Brain pericyte (primary cell): ENCODE results near the gene DPY19L2.
"Not testable (repeated sequence)": the region's sequence is repeated elsewhere in the genome, so short reads cannot be mapped to it uniquely, and the experiment has no call there.

Source experiments
- DNase-seq: peaks from one replicate; pipeline ENCODE4 v3.0.0-alpha.2; 2012; ENCODE audit warnings: low read depth, low spot score

Gene DPY19L2

DNA sequence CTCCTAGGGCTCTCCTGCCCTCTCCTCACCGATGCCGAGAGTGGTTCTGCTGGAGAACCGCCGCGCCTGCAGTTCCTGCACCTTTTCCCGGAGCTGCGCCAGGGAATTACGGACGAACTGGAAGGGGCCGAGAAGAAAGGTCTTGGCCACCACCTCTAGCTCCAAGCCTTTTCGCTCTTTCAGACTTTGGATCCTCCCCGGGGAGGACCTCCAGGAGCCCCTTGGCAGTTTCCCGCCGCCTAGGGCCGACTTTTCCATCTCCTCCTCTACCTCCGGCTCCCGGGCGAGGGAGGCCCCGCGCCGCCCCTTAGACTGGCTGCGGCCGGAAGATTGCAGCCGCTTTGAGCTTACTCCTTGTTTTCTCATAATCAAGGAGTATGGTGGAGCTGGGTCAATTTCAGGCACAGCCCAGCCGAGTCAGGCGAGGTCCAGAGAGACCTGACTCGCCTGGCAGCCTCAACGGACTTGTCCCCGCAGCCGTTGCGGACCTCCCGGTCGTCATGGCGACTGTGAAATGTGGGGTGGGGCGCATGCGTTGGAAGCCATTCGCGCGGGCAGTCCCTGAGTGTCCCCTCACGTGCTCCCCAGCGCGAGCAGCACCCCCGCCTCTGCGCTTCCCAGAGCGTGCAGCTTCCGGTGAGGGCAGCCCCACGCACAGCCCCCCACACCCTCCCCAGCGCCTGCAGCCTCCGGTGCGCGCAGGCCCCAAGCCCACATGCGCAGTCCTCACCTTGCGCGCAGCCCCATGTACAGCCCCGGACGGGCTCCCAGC is at the start of gene DPY19L2:
Gene DPY19L2, minus strand, starts transcription at position 466 of the 772 bp plus-strand sequence. Its CDS starts 100 bp downstream, at position 366.
- DNase-seq, result peak; percentile 31

DNA sequence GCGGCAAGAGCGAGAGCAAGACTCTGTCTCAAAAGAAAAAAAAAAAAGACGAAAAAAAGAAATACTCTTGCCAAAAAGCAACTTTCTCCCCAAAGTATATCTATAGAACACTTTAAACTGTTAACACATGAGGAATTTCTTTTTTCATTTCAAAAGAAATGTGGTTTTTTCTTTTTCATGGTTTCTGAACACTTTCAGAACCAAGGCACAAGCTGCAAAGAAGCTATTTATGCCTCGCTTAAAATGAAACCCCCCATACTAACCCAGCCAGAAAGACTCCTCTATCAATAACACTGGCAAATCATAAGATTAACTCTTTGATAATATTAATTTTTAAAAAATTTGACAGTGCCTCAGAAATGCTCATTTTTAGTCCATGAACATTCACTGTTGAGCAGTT is 48.6 kb upstream of the DPY19L2 start:
- not testable (repeated sequence) for DNase-seq

- not testable (repeated sequence) for DNase-seq
Observed at GRCh38 chr12:63715107-63715625, 46.9 kb upstream of the DPY19L2 start.

DNA sequence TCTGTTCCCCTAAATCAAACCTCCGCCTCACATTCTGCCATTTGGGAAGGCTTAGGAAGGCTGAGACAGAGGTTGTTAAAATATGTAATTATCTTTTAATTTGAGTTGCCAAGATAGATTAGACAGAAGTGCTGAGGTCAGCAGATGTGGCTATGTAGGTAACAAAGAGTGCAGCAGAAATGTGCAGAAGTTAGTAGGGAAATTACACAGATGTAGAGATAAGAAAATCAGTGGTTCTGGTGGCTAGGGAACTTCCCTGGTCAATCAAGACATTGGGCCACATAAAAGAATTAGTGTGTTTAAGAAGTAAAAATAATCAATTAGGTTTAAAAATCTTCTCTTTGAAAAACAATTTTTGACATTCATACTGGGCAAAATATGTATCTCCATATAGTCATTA is 46.1 kb upstream of the DPY19L2 start:
- DNase-seq, result not testable (repeated sequence)

DNA sequence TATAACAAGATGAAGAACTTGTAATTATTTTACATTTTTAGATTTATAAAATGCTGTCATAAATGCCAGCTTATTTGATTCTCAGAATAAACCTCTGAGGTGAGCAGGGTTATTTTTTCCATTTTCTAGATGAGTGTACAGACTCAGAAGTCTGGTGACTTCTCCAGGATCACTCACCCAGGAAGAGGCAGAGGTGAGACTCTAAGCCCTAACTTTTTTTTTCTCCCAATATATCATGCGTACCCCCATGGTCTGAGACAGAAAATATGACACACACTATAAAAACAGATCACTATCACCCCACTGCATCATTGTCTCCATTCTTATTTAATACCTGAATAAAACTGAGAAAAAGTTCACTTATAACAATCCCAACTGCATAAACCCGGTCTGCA is 45.4 kb upstream of the DPY19L2 start:
- DNase-seq, result not testable (repeated sequence)

DNA sequence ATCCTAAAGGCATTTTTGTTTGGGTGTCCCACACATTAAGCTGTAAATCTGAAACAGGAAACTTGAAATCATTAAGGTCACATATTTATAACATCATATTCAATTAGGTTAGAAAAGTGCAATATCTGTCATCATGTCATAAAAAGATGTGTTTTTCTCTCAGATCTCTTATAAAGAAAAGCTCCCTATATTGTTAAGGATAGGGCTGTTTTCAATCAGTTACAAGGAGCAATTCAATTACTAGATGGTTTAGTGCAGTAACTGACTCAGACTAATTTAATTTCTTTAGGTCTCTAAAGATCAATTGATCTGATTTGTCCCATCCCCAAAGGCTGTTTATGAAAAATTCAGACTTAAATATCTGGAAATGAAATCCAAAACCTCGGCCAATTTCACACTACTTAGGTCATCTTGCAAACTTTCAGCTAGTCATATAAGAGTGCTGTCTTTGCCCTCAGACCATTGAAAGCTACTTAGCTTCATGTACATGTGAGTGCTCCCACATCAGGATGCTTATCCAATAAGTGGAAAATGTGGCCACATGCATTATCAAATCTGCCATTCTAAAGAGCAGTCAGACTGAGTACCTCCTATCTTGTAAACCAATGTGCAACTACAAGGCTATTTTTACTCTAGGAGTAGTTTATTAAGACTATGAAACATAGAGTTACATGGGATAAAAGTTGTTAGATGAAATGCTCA is 44.8 kb upstream of the DPY19L2 start:
- DNase-seq, result not testable (repeated sequence)

- DNase-seq, result not testable (repeated sequence)
Observed at GRCh38 chr12:63712376-63712974, 44.2 kb upstream of the DPY19L2 start.

DNA sequence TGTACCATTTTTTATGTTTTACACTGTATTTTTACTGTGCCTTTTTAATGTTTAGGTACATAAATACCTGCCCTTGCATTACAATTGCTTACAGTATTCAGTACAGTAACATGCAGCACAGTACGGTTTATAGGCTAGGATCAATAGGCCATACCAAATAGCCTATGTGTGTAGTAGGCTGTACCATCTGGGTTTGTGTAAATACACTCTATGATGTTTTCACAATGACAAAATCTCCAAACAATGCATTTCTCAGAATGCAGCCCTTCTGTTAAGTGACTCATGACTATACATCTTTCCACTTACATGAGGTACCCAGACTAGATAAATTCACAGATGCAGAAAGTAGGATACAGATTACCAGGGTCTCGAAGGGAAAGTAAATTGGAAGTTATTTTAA is 43.0 kb upstream of the DPY19L2 start:
- DNase-seq, result peak; percentile 7

DNA sequence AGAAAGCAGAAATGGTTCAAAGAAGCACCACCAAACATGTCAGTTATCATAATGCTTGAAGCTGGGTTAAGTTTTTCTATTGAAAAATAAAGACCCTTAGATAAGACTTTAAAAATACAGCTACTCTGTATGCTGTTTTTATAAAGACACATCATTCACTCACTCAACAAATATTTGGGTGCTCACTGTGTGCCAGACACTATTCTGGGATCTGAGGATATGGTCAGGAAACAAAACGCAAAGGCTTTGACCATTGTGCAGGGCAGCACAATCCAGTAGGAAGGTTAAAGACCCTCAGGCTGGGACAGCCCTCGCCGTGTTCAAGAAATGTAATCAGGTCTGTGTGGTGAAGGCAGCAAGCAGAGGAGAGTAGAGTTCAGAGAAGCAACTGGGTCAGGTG is 38.0 kb upstream of the DPY19L2 start:
- no peak for DNase-seq

GRCh38 chr12:63699678-63700382 is 31.5 kb upstream of the DPY19L2 start:
- DNase-seq, result not testable (repeated sequence)

GRCh38 chr12:63699011-63699410 is 30.7 kb upstream of the DPY19L2 start:
- DNase-seq, result not testable (repeated sequence)

- not testable (repeated sequence) for DNase-seq
Observed at GRCh38 chr12:63690837-63691236, 22.5 kb upstream of the DPY19L2 start.

GRCh38 chr12:63689141-63689540 is 20.8 kb upstream of the DPY19L2 start:
- not testable (repeated sequence) for DNase-seq

DNA sequence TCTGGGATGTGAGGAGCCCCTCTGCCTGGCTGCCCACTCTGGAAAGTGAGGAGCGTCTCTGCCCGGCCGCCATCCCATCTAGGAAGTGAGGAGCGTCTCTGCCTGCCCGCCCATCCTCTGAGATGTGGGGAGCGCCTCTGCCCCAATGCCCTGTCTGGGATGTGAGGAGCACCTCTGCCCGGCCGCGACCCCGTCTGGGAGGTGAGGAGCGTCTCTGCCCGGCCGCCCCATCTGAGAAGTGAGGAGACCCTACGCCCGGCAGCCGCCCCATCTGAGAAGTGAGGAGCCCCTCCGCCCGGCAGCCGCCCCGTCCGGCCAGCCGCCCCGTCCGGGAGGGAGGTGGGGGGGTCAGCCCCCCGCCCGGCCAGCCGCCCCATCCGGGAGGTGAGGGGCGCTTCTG is 18.3 kb upstream of the DPY19L2 start:
- not testable (repeated sequence) for DNase-seq

DNA sequence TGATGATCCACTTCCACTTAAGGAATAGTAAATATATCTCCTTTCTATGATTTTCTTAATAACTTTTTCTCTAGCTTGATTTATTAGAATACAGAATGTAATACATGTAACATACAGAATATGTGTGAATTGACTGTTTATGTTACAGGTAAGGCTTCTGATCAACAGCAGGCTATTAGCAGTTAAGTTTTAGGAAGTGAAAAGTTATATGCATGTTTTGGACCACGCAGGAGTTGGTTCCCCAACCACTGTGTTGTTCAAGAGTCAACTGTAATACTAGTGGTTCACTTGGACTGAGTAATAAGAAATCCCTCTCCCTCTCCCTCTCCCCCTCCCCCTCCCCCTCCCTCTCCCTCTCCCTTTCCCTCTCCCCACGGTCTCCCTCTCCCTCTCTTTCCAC is 17.5 kb upstream of the DPY19L2 start:
- not testable (repeated sequence) for DNase-seq

- DNase-seq, result not testable (repeated sequence)
Observed at GRCh38 chr12:63682617-63683016, 14.3 kb upstream of the DPY19L2 start.

GRCh38 chr12:63680758-63681157 is 12.5 kb upstream of the DPY19L2 start:
- not testable (repeated sequence) for DNase-seq

GRCh38 chr12:63672550-63672949 is 4.3 kb upstream of the DPY19L2 start:
- not testable (repeated sequence) for DNase-seq

- DNase-seq, result not testable (repeated sequence)
Observed at GRCh38 chr12:63669936-63670335, 1.6 kb upstream of the DPY19L2 start.

DNA sequence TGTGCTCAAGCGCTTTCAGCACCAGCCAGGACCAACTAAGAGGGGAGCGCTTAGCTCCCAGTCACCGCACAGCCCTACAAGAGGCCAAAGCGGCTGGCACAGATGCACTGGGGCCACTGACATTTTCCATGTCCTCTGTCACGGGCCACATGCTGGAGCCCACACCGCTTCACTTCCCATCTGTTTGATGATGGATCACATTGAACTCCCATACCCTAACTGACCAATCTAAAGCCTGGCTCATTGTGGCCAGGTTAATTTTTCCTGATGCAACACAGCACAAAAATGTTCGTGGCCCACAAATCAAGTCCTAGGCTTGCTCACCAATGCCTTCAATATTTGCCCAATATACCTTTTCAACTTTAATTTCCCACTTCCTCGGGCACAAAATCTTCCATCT is 1.1 kb upstream of the DPY19L2 start:
- not testable (repeated sequence) for DNase-seq

GRCh38 chr12:63668800-63669365 is 590 bp upstream of the DPY19L2 start:
- DNase-seq, result peak; percentile 4
